Esophagus muscularis mucosa (tissue), 3 donors: ENCODE data around the gene SPTSSB.

Source experiments
- EP300 ChIP-seq: sonication (generic); formaldehyde crosslinking; IDR thresholded peaks from one replicate; pipeline ENCODE4 v1.6.1; 2017; ENCODE audit warnings: antibody characterized with exemption
- POLR2AphosphoS5 ChIP-seq, 2 donors: sonication (generic); formaldehyde crosslinking; IDR thresholded peaks; one replicate each; pipeline ENCODE4 v1.6.1; 2017; ENCODE audit warnings: antibody characterized with exemption in 2 of 2

GRCh38 chr3:161420746-161421145 lies 49.4 kb upstream of the SPTSSB start:
- no peak for TF ChIP-seq POLR2AphosphoS5 (IDR thresholded peaks at IDR 0.05)
- TF ChIP-seq EP300 = no peak
